HG02981 (cell line): ENCODE results near the gene LYL1.

Source experiments
- ATAC-seq: cut with Tn5 transposase; IDR thresholded peaks from one replicate; pipeline ENCODE4 v1.9.1; 2021; ENCODE audit warnings: mild to moderate bottlenecking, moderate library complexity; ENCODE audit not compliant: unreplicated experiment

LYL1 gene

DNA sequence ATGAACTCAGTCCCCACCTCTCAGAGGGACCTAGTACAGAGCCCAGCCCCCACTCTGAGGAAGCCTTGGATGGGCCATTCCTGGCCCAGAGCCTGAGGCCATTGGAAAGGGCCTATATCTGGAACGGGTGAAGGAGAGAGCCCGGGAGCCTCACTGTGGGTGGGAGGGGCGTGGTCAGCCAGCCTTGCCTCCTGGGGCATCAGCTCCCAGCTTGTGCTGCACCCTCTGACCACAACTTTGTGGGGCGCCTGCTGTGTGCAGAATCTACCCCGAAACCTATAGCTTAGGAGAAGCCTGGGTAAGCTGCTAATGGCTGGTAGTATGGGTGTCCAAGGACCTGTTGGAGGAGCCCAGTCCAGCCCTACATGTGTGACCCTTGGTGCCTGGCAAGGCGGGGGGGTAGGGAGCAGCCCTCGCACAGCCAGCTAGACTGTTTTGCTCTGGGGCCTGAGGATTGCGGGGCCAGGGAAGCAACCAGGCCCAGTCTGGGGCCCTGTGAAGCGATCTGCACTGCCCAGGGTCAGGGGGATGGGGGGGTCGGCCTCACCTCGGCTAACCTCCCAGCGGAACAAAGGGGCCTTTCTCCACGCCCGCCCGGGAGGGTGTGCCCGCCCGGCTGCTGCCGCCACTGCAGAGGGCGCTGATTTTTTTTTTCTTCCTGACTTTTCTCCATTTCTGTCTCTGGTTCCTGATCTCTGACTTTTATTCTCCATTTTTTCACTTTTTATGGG lies 42.3 kb downstream of the LYL1 start:
- no peak for ATAC-seq

DNA sequence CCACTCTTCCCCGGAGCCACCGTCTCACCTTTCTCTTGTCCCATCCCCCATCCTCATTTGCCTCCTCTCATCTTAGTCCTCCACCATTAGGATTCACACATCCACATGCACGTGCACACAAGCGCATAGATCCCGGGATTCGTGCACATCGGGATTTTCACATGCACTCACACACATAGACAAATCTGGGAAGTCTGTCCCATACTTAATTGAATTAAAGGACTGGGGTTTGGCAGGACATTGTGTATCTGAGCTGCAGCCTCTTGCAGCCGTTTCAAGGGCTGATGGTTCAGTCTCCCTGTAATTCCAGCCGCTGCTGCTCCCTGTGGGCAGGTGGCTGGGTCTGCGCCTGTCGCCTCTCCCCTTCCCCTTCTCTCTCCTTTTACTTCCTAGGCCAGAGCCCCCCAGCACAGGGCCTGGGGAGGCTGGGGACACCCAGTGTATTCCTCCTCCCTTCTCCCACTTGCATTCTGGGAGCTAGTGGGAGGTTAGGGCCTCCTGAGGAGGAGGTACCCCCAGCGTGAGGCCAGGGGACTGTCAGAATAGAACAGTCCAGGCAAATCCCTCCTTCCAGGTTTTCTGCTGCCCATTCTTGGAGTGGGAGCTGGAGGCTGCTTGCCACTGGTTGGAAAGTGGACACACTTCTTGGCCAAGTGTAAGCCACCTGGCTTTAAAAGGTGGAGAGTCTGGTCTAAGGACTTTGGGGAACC lies 43.6 kb downstream of the LYL1 start:
- no peak for ATAC-seq

DNA sequence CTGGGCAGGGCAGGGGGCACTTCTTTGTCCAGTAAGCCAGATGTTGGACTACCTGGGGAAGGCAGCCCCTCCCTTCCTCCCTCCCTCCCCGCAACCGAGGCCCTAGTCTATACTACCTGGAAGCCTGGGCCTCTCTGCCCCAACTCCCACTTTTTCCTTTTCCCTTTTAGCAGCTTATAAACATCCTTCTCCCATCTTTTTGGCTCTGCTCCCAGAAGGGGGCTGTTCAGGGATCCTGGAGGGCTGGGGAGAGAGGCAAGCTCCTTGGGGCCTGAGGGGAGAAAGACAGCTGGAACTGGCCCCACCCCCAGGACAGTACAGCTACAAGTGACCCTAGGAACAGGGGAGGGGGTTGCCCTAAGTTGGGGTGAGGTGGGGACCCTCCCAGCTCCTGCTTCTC lies 44.9 kb downstream of the LYL1 start:
- ATAC-seq: no peak

DNA sequence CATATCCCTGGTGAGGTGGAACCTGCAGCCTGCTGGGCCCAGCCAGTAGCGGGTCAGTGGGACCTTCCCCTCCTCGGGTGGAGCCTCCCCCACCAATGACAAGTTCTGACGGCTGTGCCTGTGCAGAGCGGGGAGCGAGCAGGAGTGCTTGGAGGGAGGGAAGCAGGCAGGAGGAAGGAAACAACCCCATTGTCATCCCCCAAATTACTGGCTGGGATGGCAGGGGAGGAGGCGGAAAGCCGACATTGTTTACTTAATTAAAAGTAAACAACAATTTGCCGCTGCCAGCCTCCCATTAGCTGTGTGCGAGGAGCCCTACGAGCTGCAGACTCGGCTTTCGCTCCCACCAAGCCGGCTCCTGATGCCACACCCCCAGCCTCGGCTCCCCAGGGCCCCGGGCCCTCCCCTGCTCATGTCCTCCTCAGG lies 45.5 kb downstream of the LYL1 start:
- no peak for ATAC-seq

DNA sequence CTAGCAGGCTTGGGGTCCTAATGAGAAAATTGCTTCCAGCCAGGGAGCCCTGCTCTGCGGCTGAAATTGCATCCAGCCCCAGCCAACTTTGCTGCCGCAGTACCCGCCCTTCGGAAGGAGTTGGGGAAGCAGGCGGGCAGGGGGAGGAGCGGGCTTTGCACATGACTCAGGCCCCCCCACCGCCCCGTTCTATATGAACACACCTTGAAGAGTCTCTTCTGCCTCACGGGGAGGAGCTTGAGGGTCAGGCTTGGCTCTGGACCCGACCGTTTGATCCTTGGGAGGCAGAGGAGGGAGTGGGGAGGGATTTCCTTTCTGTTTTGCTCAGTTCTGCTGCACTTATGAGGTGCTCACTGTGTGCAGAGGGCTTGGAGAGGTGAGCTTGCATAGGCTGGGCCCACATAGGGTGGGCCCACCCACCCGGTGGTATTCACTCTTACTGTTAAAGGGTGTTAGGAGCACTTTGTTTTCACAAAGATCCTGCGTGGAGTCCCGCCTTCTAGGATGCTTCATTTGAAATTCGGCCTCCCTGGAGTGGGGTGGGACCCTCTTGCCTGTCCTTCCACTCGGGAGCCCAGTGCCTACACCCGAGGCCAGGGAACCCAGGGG lies 46.5 kb downstream of the LYL1 start:
- ATAC-seq: no peak

DNA sequence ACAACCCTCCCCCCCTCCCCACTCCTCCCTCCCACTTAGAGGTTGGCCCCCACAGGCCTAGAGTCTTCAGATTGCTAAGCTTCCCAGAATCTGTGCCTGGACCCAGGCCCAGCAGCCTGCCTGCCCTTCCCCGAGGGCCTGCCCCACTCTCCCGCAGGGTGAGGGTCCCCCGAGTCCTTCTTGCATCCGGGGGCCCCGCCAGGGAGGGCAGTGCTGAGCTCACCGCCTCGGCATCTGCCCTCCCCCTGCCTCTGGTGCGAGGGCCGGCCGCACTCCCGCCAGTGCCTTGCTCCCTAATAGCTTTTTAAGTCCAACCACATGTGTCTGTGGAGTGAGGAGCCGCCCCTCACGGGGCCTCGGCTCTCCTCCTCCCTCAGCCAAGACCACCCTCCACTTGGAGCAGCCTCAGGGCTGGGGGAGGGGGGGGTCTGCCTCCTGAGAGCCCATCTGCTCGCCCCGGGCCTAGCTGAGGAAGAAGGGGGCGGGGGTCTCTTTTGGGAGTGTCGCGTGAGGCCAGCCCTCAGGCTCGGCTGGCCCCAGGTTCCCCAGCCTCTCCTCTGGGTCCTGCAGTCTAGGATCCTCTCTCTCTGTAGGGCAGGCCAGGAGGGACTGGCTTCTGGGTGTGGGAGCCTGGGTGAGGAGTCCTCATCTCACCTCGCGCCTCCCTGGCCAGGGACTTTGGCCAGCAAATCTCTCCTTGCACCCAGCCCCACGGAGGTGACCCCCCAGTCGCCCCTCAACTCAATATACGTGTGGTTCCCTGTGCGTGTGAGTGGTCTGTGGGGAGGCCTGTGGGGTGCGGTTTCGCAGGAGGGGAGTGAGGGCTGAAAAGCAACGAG lies 47.2 kb downstream of the LYL1 start:
- ATAC-seq: no peak

DNA sequence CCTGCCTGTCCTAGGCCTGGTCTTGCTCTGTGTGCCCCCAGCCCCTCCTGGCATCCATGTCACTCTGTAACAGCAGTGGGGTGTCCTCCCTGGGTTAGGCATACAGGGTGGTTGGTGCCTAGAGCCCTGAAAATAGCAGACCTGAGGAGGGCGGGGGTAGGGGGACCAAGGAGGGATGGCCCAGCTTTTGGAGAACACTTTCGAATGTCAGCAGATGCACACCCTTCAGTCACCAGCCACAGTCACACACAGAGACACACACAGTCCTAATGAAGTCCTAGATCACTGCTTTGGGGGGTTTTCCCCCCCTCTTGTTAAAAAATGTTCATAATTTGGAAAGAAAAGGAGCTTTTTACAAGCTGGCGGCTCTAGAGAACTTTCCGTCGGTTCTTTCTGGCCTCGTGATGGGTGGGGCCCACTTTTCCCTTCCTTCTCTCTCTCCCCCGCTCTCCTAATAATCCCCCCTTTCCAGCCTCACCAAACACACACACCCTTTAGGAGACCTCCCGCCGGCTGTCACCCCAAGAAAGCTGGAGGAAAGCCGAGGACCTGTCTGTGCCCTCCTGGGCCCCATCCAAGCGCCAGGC lies 47.9 kb downstream of the LYL1 start:
- ATAC-seq: no peak

DNA sequence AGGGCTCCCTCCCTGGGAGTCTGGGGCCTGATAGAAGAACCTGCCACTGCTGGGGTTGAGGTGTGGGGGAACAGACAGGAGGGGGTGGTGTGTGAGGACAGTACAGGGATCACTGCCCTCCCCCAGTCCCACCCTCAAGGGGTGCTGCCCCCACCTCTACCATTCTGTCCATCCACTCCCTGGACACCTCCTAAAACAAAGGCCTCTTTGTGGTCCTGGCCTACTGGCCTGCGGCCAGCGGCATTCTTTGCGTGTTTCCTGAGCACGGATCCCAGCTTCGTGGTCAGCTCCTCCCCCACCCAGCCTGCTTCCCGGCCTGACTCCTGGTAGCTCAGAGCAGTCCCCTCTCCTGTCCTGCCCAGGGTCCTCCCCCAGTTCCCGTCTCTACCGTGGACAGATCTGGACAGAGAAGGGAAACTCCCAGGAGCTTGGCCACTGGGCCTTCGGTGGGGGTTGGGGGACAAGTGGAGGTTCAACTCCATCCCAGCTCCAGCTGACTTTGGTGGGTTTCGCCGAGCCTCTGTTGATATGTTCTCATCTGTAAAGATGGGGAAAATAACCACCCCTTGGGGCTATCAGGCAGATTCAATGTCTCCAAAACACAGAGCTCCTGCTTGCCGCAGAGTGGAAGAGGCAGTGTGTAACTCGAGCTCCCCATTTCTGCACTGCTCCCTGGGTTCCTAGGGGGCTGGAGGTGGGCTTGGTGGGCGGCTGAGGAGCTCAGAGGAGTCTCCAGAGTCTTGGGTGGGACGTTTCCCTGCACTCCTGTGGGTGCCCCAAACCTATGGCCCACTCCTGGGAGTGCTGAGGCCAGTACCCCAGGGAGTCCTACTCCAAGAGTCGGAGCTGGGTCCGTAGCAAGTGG lies 48.7 kb downstream of the LYL1 start:
- ATAC-seq: no peak

DNA sequence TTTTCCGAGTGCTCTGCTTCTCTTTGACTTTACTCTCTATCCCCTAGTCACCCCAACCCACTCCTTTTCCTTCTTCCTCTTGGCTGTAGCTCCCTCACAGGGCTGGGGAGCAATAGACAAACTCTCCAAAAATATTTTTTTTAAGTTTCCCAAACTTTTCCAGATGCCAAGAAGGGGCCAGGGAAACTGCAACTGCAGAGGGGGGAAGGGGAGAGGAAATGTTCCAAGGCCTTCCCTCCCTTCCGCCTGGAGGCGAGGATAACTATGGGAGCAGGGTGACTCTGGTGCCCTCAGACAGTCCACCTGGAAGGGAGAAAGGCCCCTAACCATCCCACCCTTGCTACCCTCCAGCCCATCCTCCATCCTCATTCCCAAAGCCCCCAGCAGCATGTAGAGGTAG lies 49.4 kb downstream of the LYL1 start:
- no peak for ATAC-seq

DNA sequence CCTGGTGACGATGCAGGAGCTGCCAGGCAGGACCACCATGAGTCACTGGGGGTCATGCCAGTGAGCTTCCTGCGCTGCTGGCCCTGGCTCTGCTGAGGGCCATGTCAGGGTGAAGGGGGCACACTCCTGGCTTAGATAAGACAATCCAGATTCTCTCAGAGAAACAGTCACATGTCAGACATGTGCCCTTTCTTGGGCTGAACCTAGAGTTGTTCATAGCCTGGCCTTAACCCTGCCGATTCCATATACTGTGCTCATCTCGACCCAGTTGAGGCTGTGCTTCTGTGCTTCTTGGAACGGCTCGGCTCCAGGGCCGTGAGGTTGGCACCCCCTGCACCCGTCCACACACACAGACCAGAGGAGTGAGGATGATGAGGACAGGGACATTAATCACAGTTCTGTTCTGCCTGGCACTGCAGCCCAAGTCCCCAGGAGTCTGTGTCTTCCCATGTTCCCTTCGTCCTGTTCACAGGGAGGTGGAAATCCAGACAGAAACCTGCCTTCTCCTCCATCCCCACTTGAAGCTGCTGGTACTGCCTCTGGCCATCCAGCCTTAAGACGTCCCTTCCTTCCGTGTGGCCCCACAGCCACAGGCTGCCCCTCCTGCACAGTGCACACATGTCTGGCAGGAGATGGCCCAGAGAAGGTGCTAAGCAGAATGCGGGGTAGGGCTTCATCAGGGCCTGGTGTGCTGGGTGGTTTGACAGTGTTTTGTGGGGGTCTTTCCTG lies 50.0 kb downstream of the LYL1 start:
- ATAC-seq: no peak

DNA sequence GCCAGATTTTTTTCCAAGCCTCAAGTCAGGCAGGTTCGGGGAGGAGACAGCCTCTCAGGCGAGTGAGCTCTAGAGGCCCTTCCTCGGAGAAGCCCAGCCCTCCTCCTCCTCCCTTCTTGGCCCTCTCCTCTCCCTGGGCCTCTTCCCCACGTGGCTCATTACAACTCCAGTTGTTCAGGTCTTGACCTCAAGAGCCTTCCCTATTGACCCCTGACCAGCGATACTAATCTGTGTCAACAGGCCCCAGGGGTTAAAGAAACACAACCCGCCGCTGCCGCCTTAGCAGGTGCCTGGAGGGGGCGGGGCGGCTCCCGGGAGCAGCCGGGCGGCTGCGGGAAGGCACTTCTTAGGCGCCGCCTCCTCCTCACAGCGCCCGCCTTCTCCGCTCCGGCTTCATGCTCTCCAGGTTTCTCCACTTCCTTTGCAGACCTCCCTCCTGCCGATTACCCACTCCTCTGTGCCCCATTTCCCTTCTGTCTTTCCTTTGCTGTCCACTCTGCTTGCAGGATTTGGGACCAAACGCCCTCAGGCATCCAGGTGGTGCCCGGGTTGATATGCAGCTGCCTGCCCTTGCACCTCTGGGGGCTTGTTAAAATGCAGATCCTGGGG lies 51.0 kb downstream of the LYL1 start:
- ATAC-seq: no peak

DNA sequence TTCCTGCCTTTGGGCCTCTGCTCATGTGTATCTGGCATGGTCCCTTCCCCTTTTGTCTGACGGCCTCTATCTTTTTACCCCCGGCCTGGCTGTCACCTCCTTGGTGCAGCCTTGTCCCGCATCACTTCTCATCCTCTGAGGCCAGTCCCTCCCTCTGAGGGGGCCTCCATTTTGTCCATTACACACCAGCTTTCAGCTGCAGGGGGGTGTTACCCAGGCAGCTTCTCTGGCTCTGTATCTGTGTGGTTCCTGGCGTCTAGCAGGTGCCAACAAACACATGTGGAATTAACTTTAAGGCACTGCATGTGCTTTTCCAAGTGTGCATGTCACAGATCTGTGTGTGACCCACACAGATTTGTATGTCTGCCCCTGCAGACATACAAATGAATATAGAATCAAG lies 52.4 kb downstream of the LYL1 start:
- no peak for ATAC-seq
